DND-41 (cell line): Measurements from ENCODE around the gene FCN2.

Experiments used
- EZH2 ChIP-seq: IDR thresholded peaks from 3 replicates; pipeline ENCODE4 v1.6.1; 2012; ENCODE audit warnings: borderline replicate concordance, low read depth, mild to moderate bottlenecking, moderate library complexity, low read length, inconsistent platforms; ENCODE audit not compliant: severe bottlenecking
- TF ChIP-seq, protein P1 (sequence below): IDR thresholded peaks from 2 replicates; pipeline ENCODE4 v1.5.1; 2012; ENCODE audit warnings: borderline replicate concordance, low read length, moderate library complexity, mild to moderate bottlenecking; ENCODE audit not compliant: poor library complexity, severe bottlenecking; ENCODE audit errors: extremely low read depth

DNA sequence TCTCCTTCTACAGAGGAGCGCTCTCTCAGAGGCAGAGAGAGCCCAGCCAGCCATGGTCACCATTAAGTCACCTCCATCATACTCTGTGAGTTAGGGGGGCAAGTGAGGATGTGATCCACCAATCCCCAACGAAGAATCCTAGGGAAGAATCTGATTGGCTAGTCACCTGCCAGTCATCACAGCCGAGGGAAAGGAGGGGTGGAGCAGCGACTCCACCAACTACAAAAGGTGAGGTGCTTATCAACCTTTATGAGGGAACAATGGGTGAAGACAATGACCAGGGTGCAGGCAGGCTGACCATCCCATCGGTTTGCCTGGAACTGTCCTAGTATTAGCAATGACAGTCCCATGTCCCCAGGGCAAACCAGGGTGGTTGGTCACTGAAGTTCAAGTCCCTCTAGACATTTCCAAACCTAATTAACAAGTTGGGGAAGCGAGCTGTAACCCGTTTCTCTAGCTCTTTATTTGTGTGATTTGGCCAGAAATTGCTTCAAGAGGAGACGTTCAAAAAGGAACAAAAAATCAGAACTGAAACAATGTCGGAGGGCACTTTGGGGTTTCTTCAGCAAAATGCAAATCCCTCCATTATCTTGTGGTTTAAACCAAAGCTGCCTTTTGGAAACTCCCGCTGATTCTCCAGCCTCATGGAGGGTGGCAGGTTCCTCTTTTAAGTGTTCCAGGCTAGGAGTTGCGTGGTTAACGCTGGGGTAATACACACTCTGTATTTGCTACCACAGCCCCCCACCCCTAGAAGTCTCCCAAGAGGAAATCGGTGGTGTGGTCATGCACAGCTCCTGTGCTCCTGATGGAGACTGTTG, 55.9 kb downstream of the FCN2 start:
- TF ChIP-seq, protein P1, sequence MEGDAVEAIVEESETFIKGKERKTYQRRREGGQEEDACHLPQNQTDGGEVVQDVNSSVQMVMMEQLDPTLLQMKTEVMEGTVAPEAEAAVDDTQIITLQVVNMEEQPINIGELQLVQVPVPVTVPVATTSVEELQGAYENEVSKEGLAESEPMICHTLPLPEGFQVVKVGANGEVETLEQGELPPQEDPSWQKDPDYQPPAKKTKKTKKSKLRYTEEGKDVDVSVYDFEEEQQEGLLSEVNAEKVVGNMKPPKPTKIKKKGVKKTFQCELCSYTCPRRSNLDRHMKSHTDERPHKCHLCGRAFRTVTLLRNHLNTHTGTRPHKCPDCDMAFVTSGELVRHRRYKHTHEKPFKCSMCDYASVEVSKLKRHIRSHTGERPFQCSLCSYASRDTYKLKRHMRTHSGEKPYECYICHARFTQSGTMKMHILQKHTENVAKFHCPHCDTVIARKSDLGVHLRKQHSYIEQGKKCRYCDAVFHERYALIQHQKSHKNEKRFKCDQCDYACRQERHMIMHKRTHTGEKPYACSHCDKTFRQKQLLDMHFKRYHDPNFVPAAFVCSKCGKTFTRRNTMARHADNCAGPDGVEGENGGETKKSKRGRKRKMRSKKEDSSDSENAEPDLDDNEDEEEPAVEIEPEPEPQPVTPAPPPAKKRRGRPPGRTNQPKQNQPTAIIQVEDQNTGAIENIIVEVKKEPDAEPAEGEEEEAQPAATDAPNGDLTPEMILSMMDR = no peak
- TF ChIP-seq EZH2 = no peak
